Urothelium cell line (cell line): ENCODE results near the gene BCL2A1.
"Not testable (repeated sequence)": the region's sequence is repeated elsewhere in the genome, so short reads cannot be mapped to it uniquely, and the experiment has no call there.

Source experiments
- DNase-seq: peaks from one replicate; pipeline ENCODE4 v3.0.0; 2011; ENCODE audit warnings: low spot score, mixed read lengths
- FAIRE-seq: peaks from 2 replicates; lab custom pipeline; 2011; peaks lifted over from hg19 to GRCh38; lab: Jason Lieb, UNC

BCL2A1 gene

GRCh38 chr15:79926116-79926515 is 44.9 kb downstream of the BCL2A1 start:
- FAIRE-seq, DNase-seq: not testable (repeated sequence)

- DNase-seq: no peak
- no peak for FAIRE-seq
Observed at GRCh38 chr15:79924379-79924778, 46.6 kb downstream of the BCL2A1 start.

GRCh38 chr15:79923515-79924169 is 47.4 kb downstream of the BCL2A1 start:
- peak; percentile 84 for FAIRE-seq

GRCh38 chr15:79923079-79923514 is 47.9 kb downstream of the BCL2A1 start:
- DNase-seq: peak; percentile 73
- FAIRE-seq: no peak

More at GRCh38 chr15:79923515-79924169, 47.4 kb downstream of the BCL2A1 start:
- peak; percentile 99 for DNase-seq

GRCh38 chr15:79922512-79923078 is 48.4 kb downstream of the BCL2A1 start:
- FAIRE-seq: no peak
- DNase-seq: no peak

GRCh38 chr15:79919749-79920511 is 51.1 kb downstream of the BCL2A1 start:
- DNase-seq (no peak), FAIRE-seq (no peak)

GRCh38 chr15:79919090-79919748 is 51.8 kb downstream of the BCL2A1 start:
- no peak for DNase-seq
- FAIRE-seq: no peak

GRCh38 chr15:79918278-79918677 is 52.7 kb downstream of the BCL2A1 start:
- FAIRE-seq (no peak), DNase-seq (no peak)

- FAIRE-seq (no peak), DNase-seq (no peak)
Observed at GRCh38 chr15:79916502-79917132, 54.4 kb downstream of the BCL2A1 start.

- not testable (repeated sequence) for FAIRE-seq, DNase-seq
Observed at GRCh38 chr15:79915776-79916501, 55.1 kb downstream of the BCL2A1 start.

- FAIRE-seq: no peak
- DNase-seq: no peak
Observed at GRCh38 chr15:79914728-79915127, 56.3 kb downstream of the BCL2A1 start.
